Tibial nerve (tissue), 4 donors: ENCODE data around the gene JAZF1. TPM values are rescaled to one million over a fixed set of nuclear protein-coding genes. Genes with fewer than 3 reads are reported as not detected.

Experiments
- DNase-seq, 2 donors: peaks; one replicate each; pipeline ENCODE4 v3.0.0-alpha.2; 2019; ENCODE audit warnings: low spot score in 2 of 2
- H3K27ac ChIP-seq, 4 donors: fragments of 200-600 bp; sonication (generic) in 3 of 4; one replicate each; pipeline ENCODE4 v1.5.1; 2017 to 2019; ENCODE audit warnings: mild to moderate bottlenecking in 1 of 4
- H3K27me3 ChIP-seq, 2 donors: fragments of 200-600 bp; sonication (generic) in 1 of 2; one replicate each; pipeline versions ENCODE4 v1.5.1 to v1.6.0; 2017 to 2019
- H3K36me3 ChIP-seq, 3 donors: fragments of 200-600 bp; sonication (generic); one replicate each; pipeline ENCODE4 v1.5.1; 2018 to 2019
- H3K4me1 ChIP-seq, 4 donors: fragments of 200-600 bp; sonication (generic) in 3 of 4; one replicate each; pipeline ENCODE4 v1.5.1; 2017 to 2019
- H3K4me3 ChIP-seq, 4 donors: fragments of 200-600 bp; sonication (generic) in 3 of 4; one replicate each; pipeline ENCODE4 v1.5.1; 2017 to 2019; ENCODE audit warnings: mild to moderate bottlenecking in 1 of 4, moderate library complexity in 1 of 4
- H3K9me3 ChIP-seq, 4 donors: fragments of 200-600 bp; sonication (generic) in 3 of 4; one replicate each; pipeline ENCODE4 v1.5.1; 2017 to 2019
- EP300 ChIP-seq, 2 donors: sonication (generic); formaldehyde crosslinking; IDR thresholded peaks; one replicate each; pipeline ENCODE4 v1.6.1; 2017; ENCODE audit warnings: antibody characterized with exemption in 2 of 2, mild to moderate bottlenecking in 1 of 2
- POLR2A ChIP-seq, 2 donors: fragments of 450-650 bp; IDR thresholded peaks; one replicate each; pipeline ENCODE4 v1.6.1; 2017; ENCODE audit warnings: antibody characterized with exemption in 2 of 2, mild to moderate bottlenecking in 2 of 2, moderate library complexity in 2 of 2
- WGBS, 2 donors: methylation state at CpG; one replicate each; pipeline ENCODE4 v1.1.5; 2018; 5-methylcytosine and 5-hydroxymethylcytosine counted together
- total RNA-seq, 4 donors: library from RNA; depleted of rRNA; stranded (reverse); fragments of >200 nt; gene quantifications; one replicate each; pipeline ENCODE4 v1.1.0, GENCODE V29; 2016
- TF ChIP-seq, protein P1 (sequence below), 5 experiments: fragments of 200-600 bp in 3 of 5; fragments of 450-650 bp in 2 of 5; sonication (generic) in 3 of 5; IDR thresholded peaks; one replicate each; pipeline ENCODE4 v1.5.1; 2016 to 2019; ENCODE audit warnings: antibody characterized with exemption in 5 of 5, mild to moderate bottlenecking in 3 of 5, moderate library complexity in 2 of 5

The JAZF1 gene
- total RNA-seq, 4 donors from 2014 or later: 6.9 to 17.5 (median 10.7) TPM

DNA sequence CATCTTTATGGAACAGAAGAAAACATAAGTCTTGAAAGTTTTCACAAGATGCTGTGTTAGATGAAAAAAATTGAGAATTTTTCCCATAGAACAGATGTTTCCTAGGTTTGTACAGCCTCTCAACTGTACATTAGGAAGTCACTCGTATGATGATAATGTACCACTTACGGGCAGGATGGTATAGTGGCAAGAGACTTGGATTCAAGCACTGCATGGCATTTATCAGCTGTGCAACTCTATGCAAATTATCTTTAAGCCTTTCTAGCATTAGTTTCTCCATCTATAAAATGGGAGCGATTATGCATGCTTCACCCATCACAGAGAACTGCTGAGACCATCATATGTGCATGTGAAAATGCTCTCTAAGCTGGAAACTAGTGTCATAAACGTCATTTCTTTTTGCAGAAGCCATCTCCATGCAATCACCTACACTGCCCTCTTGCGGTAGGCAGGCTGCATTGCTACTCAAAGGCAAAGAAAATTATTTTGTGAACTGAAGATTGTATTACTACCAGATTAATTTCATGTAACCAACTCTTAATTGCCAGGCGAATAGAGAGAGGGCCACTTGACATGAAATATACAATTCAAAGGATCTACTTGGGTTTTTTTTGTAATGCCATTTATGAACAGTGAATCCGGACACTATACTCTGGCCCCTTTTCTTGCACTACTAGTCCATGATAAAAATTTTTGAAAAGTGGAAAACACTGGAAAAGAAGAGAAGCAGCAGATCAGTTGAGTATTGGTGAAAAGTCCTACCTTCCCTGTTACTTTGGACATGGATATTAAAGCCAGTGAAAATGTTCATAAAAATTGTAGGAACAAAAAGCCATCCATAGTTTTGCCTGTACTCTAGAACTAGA, 102.3 kb downstream of the JAZF1 start:
- Histone ChIP-seq H3K9me3 (no peaks in the 10 kb centered on the region), H3K4me3 (no peak overlapping the region), H3K27ac (no peak overlapping the region), H3K36me3 (no peaks in the 10 kb centered on the region), H3K4me1 (peaks cover 0 to 37% (median 2%) of the 10 kb centered on the region in 4 donors), H3K27me3 (no peaks in the 10 kb centered on the region)
- 38 to 39% methylated on average over 7 of the region's 7 CpGs for WGBS, 2 donors
- TF ChIP-seq POLR2A (IDR thresholded peaks at IDR 0.05) (no peak), EP300 (IDR thresholded peaks at IDR 0.05) (no peak)
- TF ChIP-seq, protein P1, sequence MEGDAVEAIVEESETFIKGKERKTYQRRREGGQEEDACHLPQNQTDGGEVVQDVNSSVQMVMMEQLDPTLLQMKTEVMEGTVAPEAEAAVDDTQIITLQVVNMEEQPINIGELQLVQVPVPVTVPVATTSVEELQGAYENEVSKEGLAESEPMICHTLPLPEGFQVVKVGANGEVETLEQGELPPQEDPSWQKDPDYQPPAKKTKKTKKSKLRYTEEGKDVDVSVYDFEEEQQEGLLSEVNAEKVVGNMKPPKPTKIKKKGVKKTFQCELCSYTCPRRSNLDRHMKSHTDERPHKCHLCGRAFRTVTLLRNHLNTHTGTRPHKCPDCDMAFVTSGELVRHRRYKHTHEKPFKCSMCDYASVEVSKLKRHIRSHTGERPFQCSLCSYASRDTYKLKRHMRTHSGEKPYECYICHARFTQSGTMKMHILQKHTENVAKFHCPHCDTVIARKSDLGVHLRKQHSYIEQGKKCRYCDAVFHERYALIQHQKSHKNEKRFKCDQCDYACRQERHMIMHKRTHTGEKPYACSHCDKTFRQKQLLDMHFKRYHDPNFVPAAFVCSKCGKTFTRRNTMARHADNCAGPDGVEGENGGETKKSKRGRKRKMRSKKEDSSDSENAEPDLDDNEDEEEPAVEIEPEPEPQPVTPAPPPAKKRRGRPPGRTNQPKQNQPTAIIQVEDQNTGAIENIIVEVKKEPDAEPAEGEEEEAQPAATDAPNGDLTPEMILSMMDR (IDR thresholded peaks at IDR 0.05): peak; percentile 73 to 94 (median 92)
- peak in 1 of 2 donors; percentile 54 for DNase-seq

DNA sequence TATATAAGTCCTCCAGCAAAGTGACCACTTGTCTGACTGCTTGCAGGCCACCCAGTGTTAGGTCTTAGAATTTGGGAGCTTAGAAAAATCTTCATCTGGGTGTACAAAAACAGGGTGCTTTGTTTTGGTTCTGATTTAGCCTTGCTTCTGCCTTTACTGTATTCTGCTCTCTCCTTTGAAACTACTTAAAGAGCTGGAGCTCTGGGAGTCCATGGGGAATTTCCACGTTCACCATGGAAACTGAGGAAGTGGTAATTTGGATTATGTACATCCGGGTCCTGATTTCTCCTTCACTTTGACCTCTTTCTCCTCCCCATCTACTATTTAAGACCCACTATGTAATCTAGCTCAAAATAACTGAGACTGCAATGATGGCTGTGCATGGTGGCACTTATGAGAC, 103.0 kb downstream of the JAZF1 start:
- WGBS, 2 donors: 67 to 71% methylated on average over 2 of the region's 2 CpGs
- no peak for DNase-seq
- no peaks in the 10 kb centered on the region for H3K27me3 ChIP-seq
- no peaks in the 10 kb centered on the region for H3K36me3 ChIP-seq
- TF ChIP-seq, protein P1 (IDR thresholded peaks at IDR 0.05): no peak
- TF ChIP-seq POLR2A (IDR thresholded peaks at IDR 0.05) (no peak), EP300 (IDR thresholded peaks at IDR 0.05) (no peak)
- no peaks in the 10 kb centered on the region for H3K9me3 ChIP-seq
- H3K4me3 ChIP-seq: no peak overlapping the region
- H3K4me1 ChIP-seq: peaks cover 0 to 30% (median 2%) of the 10 kb centered on the region in 4 donors
- H3K27ac ChIP-seq: no peak overlapping the region

DNA sequence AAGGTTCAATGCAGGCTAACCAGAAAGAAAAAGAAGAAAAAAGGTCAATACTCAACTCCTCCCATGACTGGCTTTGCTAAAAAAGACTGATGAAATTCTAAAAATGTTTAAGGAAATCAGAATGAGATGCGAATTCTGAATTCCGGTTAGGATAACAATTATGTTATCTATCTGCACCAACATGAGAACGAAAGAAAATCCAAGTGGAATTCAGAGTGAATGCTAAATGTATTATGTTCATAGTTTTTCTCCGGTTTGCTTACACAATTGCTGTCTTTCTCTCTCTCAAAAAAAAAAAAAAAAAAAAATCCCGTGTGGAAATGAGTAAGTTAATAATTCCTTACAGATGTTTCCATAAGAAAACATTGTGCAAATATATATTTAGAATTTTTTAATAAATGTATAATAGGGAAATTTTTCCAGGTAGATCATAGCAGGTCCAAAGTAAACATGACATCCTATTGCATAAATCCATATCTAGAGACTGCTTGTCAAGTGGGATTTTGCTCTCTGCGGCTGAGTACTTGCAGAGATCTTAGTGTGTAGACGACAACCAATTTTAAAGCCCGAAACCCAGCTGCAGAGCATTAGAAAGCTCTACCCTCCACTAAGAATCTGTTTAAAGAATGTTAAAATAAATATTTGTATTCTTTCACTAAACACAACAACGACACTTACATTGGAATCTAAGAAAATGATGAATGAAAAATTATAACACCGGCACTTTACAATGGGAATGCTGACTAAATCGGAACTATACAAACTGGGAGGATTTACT, 104.0 kb downstream of the JAZF1 start:
- 59 to 69% methylated on average over 11 of the region's 11 CpGs for WGBS, 2 donors
- Histone ChIP-seq H3K27ac (no peak overlapping the region), H3K4me3 (no peak overlapping the region), H3K4me1 (peaks cover 0 to 26% (median 2%) of the 10 kb centered on the region in 4 donors), H3K36me3 (no peaks in the 10 kb centered on the region), H3K27me3 (no peaks in the 10 kb centered on the region), H3K9me3 (no peaks in the 10 kb centered on the region)
- no peak for DNase-seq
- no peak for TF ChIP-seq EP300 (IDR thresholded peaks at IDR 0.05)
- TF ChIP-seq POLR2A (IDR thresholded peaks at IDR 0.05): no peak
- TF ChIP-seq, protein P1 (IDR thresholded peaks at IDR 0.05): no peak

DNA sequence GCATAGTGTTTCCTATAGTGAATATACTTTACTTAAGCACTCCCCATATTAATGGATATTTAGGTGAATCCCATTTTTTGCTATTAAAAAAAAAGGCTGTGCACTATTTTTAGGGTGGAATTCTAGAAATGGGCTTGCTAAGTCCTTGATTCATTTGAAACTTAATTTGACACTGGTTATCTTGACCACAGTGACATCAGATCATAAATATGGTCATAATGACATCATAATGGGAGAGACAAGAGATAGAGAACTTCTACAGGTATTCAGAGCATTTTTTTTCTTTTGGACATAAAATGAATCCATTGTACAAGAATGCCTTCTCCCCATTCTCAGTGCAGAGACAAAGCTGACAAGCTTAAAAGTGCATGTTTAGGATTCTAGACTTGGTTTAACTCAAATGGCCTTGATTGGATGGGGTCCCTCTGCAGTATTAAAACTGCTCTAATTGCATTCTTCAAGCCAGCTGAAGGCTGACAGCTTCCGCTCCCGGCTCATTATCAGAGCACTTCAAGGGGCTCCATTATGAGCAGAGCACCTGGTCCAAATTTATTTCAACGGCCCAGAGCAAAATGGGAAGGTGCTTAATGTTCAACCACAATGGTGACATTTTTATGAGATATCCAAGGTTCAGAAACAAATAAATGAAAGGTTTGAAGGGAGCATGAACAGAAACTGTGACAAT, 104.8 kb downstream of the JAZF1 start:
- no peak for DNase-seq
- Histone ChIP-seq H3K27ac (no peak overlapping the region), H3K4me3 (no peak overlapping the region), H3K36me3 (no peaks in the 10 kb centered on the region), H3K4me1 (peaks cover 0 to 25% (median 2%) of the 10 kb centered on the region in 4 donors), H3K9me3 (no peaks in the 10 kb centered on the region), H3K27me3 (no peaks in the 10 kb centered on the region)
- TF ChIP-seq POLR2A (IDR thresholded peaks at IDR 0.05) (no peak), EP300 (IDR thresholded peaks at IDR 0.05) (no peak)
- TF ChIP-seq, protein P1 (IDR thresholded peaks at IDR 0.05): no peak
- WGBS, 2 donors: 66 to 68% methylated on average over 3 of the region's 3 CpGs
